Measurements from ENCODE around the gene COBL.

Gene COBL

GRCh38 chr7:50988988-50989387, 327.6 kb downstream of the COBL start:
- no peak for DNase-seq (ENCODE audit: low read depth)
- no peak for TF ChIP-seq CTCF (IDR thresholded peaks at IDR 0.05; ENCODE audit: control insufficient read depth, insufficient read depth, low read depth, low read length, missing control alignments)
- no peak overlapping the region for H3K4me3 ChIP-seq (ENCODE audit: control insufficient read depth, low read depth, low read length)

GRCh38 chr7:50988465-50988864, 328.1 kb downstream of the COBL start:
- TF ChIP-seq CTCF (IDR thresholded peaks at IDR 0.05; ENCODE audit: control insufficient read depth, insufficient read depth, low read depth, low read length, missing control alignments) = no peak
- DNase-seq (ENCODE audit: low read depth) = no peak
- H3K4me3 ChIP-seq (ENCODE audit: control insufficient read depth, low read depth, low read length) = no peak overlapping the region

GRCh38 chr7:50985096-50985495, 331.5 kb downstream of the COBL start:
- H3K4me3 ChIP-seq (ENCODE audit: control insufficient read depth, low read depth, low read length) = no peak overlapping the region
- no peak for DNase-seq (ENCODE audit: low read depth)
- no peak for TF ChIP-seq CTCF (IDR thresholded peaks at IDR 0.05; ENCODE audit: control insufficient read depth, insufficient read depth, low read depth, low read length, missing control alignments)

- H3K4me3 ChIP-seq (ENCODE audit: control insufficient read depth, low read depth, low read length) = no peak overlapping the region
- no peak for TF ChIP-seq CTCF (IDR thresholded peaks at IDR 0.05; ENCODE audit: control insufficient read depth, insufficient read depth, low read depth, low read length, missing control alignments)
- no peak for DNase-seq (ENCODE audit: low read depth)
These were observed 332.8 kb downstream of the COBL start for GRCh38 chr7:50983850-50984249.

- DNase-seq (ENCODE audit: low read depth) = no peak
- TF ChIP-seq CTCF (IDR thresholded peaks at IDR 0.05; ENCODE audit: control insufficient read depth, insufficient read depth, low read depth, low read length, missing control alignments) = no peak
- H3K4me3 ChIP-seq (ENCODE audit: control insufficient read depth, low read depth, low read length) = no peak overlapping the region
These were observed 334.0 kb downstream of the COBL start for GRCh38 chr7:50982626-50983025.

GRCh38 chr7:50981743-50982142, 334.9 kb downstream of the COBL start:
- no peak for DNase-seq (ENCODE audit: low read depth)
- TF ChIP-seq CTCF (IDR thresholded peaks at IDR 0.05; ENCODE audit: control insufficient read depth, insufficient read depth, low read depth, low read length, missing control alignments) = no peak
- H3K4me3 ChIP-seq (ENCODE audit: control insufficient read depth, low read depth, low read length) = no peak overlapping the region

- no peak for DNase-seq (ENCODE audit: low read depth)
- no peak for TF ChIP-seq CTCF (IDR thresholded peaks at IDR 0.05; ENCODE audit: control insufficient read depth, insufficient read depth, low read depth, low read length, missing control alignments)
- no peak overlapping the region for H3K4me3 ChIP-seq (ENCODE audit: control insufficient read depth, low read depth, low read length)
These were observed 336.2 kb downstream of the COBL start for GRCh38 chr7:50980411-50980810.
